ENCODE data around the gene GBP2.
"Not testable (repeated sequence)": the region's sequence is repeated elsewhere in the genome, so short reads cannot be mapped to it uniquely, and the experiment has no call there.

GBP2 gene

GRCh38 chr1:89125913-89126580, at the start of gene GBP2:
Gene GBP2 (minus strand): TSS chr1:89126114. CDS start chr1:89121966, 4,148 bp downstream.
- DNase-seq = peak; percentile 73

- DNase-seq = no peak
Observed at GRCh38 chr1:89174491-89174890, 48.6 kb upstream of the GBP2 start.

GRCh38 chr1:89172468-89173143, 46.7 kb upstream of the GBP2 start:
- DNase-seq = no peak

- DNase-seq = no peak
Observed at GRCh38 chr1:89171067-89171438, 45.1 kb upstream of the GBP2 start.

- no peak for DNase-seq
Observed at GRCh38 chr1:89170170-89171066, 44.5 kb upstream of the GBP2 start.

- no peak for DNase-seq
Observed at GRCh38 chr1:89169166-89169565, 43.3 kb upstream of the GBP2 start.

- no peak for DNase-seq
Observed at GRCh38 chr1:89167590-89168230, 41.8 kb upstream of the GBP2 start.

- DNase-seq = no peak
Observed at GRCh38 chr1:89166705-89167104, 40.8 kb upstream of the GBP2 start.

- no peak for DNase-seq
Observed at GRCh38 chr1:89165811-89166210, 39.9 kb upstream of the GBP2 start.

- no peak for DNase-seq
Observed at GRCh38 chr1:89151047-89151446, 25.1 kb upstream of the GBP2 start.

GRCh38 chr1:89149976-89150375, 24.1 kb upstream of the GBP2 start:
- no peak for DNase-seq

- DNase-seq = no peak
Observed at GRCh38 chr1:89149229-89149628, 23.3 kb upstream of the GBP2 start.

GRCh38 chr1:89147678-89148658, 22.1 kb upstream of the GBP2 start:
- no peak for DNase-seq

- no peak for DNase-seq
Observed at GRCh38 chr1:89146721-89147120, 20.8 kb upstream of the GBP2 start.

- DNase-seq = no peak
Observed at GRCh38 chr1:89143484-89143883, 17.6 kb upstream of the GBP2 start.

GRCh38 chr1:89142160-89142559, 16.2 kb upstream of the GBP2 start:
- no peak for DNase-seq

GRCh38 chr1:89133747-89134146, 7.8 kb upstream of the GBP2 start:
- no peak for DNase-seq

GRCh38 chr1:89130716-89131115, 4.8 kb upstream of the GBP2 start:
- DNase-seq = no peak

- no peak for DNase-seq
Observed at GRCh38 chr1:89129911-89130310, 4.0 kb upstream of the GBP2 start.

GRCh38 chr1:89128003-89128458, 2.1 kb upstream of the GBP2 start:
- not testable (repeated sequence) for DNase-seq

GRCh38 chr1:89126602-89127565, 970 bp upstream of the GBP2 start:
- DNase-seq = peak; percentile 91
